Ishikawa (cell line): Measurements from ENCODE around the gene WNT4.

Source experiments
- CEBPB ChIP-seq: IDR thresholded peaks from 2 replicates; pipeline ENCODE4 v1.6.1; 2012
- CREB1 ChIP-seq: IDR thresholded peaks from 2 replicates; pipeline ENCODE4 v1.6.1; 2012; ENCODE audit warnings: low read depth
- EGR1 ChIP-seq: IDR thresholded peaks from 2 replicates; pipeline ENCODE4 v1.6.1; 2012
- EP300 ChIP-seq: IDR thresholded peaks from 2 replicates; pipeline ENCODE4 v1.6.1; 2012; ENCODE audit warnings: borderline replicate concordance
- FOXM1 ChIP-seq: IDR thresholded peaks from 2 replicates; pipeline ENCODE4 v1.6.1; 2012; ENCODE audit warnings: low read depth, borderline replicate concordance
- MAX ChIP-seq: IDR thresholded peaks from 2 replicates; pipeline ENCODE4 v1.6.1; 2012
- NFIC ChIP-seq: IDR thresholded peaks from 2 replicates; pipeline ENCODE4 v1.6.1; 2012
- RAD21 ChIP-seq: IDR thresholded peaks from 2 replicates; pipeline ENCODE4 v1.6.1; 2012; ENCODE audit warnings: low read depth
- REST ChIP-seq: IDR thresholded peaks from 2 replicates; pipeline ENCODE4 v1.6.1; 2012; ENCODE audit warnings: low read depth, mild to moderate bottlenecking
- TAF1 ChIP-seq: IDR thresholded peaks from 2 replicates; pipeline ENCODE4 v1.6.1; 2012; ENCODE audit warnings: low read depth, mild to moderate bottlenecking
- TCF12 ChIP-seq: IDR thresholded peaks from 2 replicates; pipeline ENCODE4 v1.6.1; 2012; ENCODE audit warnings: low read depth
- TEAD4 ChIP-seq: IDR thresholded peaks from 2 replicates; pipeline ENCODE4 v1.6.1; 2012
- USF1 ChIP-seq: IDR thresholded peaks from 2 replicates; pipeline ENCODE4 v1.6.1; 2012
- YY1 ChIP-seq: IDR thresholded peaks from 2 replicates; pipeline ENCODE4 v1.6.1; 2012; ENCODE audit warnings: low read depth
- ZBTB7A ChIP-seq: IDR thresholded peaks from 2 replicates; pipeline ENCODE4 v1.6.1; 2012; ENCODE audit warnings: low read depth

WNT4 gene

GRCh38 chr1:22074803-22075202 lies 68.1 kb downstream of the WNT4 start:
- no peak for TF ChIP-seq CEBPB
- TF ChIP-seq FOXM1, result no peak
- TF ChIP-seq TAF1, result no peak
- TF ChIP-seq RAD21, result no peak

- TF ChIP-seq NFIC (no peak), FOXM1 (no peak), RAD21 (no peak), YY1 (no peak), TAF1 (no peak), ZBTB7A (no peak), EP300 (no peak), REST (no peak), MAX (no peak), TCF12 (no peak), CREB1 (no peak), USF1 (no peak), EGR1 (no peak), CEBPB (no peak), TEAD4 (no peak)
Observed at GRCh38 chr1:22071511-22071910, 71.4 kb downstream of the WNT4 start.
